Adipocyte (in vitro differentiated cells): ENCODE results near the gene SPDYE16.
"Not testable (repeated sequence)": the region's sequence is repeated elsewhere in the genome, so short reads cannot be mapped to it uniquely, and the experiment has no call there.

Source experiments
- DNase-seq: peaks from one replicate; pipeline ENCODE4 v3.0.0-alpha.2; 2015; ENCODE audit warnings: low read depth
- H3K27me3 ChIP-seq: replicated peaks from 2 replicates; pipeline ENCODE4 v1.7.0; 2013; ENCODE audit warnings: mild to moderate bottlenecking, low read length, moderate library complexity; ENCODE audit not compliant: control insufficient read depth, insufficient read depth
- H3K36me3 ChIP-seq: 2 replicates; pipeline ENCODE4 v1.7.0; 2013; ENCODE audit warnings: low read length, mild to moderate bottlenecking, moderate library complexity; ENCODE audit not compliant: control insufficient read depth, insufficient read depth, severe bottlenecking
- H3K4me1 ChIP-seq: 2 replicates; pipeline ENCODE4 v1.7.0; 2013; ENCODE audit warnings: mild to moderate bottlenecking, low read length, moderate library complexity; ENCODE audit not compliant: control insufficient read depth, insufficient read depth
- H3K4me3 ChIP-seq: 2 replicates; pipeline ENCODE4 v1.7.0; 2013; ENCODE audit warnings: mild to moderate bottlenecking, low read length, moderate library complexity
- H3K9ac ChIP-seq: 2 replicates; pipeline ENCODE4 v1.7.0; 2013; ENCODE audit warnings: mild to moderate bottlenecking, low read length, moderate library complexity
- H3K9me3 ChIP-seq: 2 replicates; pipeline ENCODE4 v1.7.0; 2013; ENCODE audit warnings: mild to moderate bottlenecking, low read length, moderate library complexity; ENCODE audit not compliant: control insufficient read depth

Gene SPDYE16, protein sequence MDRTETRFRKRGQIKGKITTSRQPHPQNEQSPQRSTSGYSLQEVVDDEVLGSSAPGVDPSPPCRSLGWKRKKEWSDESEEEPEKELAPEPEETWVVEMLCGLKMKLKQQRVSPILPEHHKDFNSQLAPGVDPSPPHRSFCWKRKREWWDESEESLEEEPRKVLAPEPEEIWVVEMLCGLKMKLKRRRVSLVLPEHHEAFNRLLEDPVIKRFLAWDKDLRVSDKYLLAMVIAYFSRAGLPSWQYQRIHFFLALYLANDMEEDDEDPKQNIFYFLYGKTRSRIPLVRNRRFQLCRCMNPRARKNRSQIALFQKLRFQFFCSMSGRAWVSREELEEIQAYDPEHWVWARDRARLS

DNA sequence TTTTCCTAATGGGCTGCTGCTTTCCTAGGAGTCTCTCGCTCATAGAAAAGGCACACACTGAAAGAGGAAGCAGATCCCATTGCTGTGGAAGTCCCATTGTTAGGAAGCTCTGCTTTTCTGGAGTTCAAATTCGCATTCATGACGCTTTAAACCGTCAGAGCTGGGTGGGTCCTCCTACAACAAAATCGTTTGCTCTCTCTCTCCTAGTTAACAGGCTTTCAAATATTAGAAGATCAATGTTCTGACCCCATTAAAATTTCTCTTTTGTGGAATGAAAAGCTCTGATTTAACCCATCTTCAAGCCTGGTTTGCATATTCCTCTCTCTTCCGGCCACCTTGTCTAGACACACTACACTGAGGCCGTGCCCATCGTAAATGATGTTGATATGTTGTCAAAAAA is at the start of gene SPDYE16:
Gene SPDYE16, minus strand, starts transcription at position 101 of the 400 bp plus-strand sequence. CDS start 1,838 bp downstream, outside the sequence.
- not testable (repeated sequence) for H3K36me3 ChIP-seq, H3K4me1 ChIP-seq, H3K4me3 ChIP-seq, H3K9ac ChIP-seq, H3K27me3 ChIP-seq, H3K9me3 ChIP-seq, DNase-seq

DNA sequence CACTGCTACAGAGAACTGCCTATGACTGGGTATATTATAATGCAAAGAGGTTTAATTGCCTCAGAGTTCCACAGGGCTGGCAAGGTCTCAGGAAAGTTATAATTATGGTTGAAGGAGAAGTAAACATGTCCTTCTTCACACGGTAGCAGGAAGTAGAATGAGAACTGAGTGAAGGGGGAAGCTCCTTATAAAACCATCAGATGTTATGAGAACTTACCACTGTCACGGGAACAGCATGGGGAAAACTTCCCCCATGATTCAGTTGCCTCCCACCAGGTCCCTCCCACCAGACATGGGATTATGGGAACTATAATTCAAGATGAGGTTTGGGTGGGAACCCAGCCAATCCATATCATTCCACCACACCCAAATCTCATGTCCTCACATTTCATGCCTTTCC is 49.6 kb upstream of the SPDYE16 start:
- not testable (repeated sequence) for H3K9me3 ChIP-seq, H3K9ac ChIP-seq, H3K27me3 ChIP-seq, H3K4me3 ChIP-seq, H3K4me1 ChIP-seq, DNase-seq, H3K36me3 ChIP-seq

DNA sequence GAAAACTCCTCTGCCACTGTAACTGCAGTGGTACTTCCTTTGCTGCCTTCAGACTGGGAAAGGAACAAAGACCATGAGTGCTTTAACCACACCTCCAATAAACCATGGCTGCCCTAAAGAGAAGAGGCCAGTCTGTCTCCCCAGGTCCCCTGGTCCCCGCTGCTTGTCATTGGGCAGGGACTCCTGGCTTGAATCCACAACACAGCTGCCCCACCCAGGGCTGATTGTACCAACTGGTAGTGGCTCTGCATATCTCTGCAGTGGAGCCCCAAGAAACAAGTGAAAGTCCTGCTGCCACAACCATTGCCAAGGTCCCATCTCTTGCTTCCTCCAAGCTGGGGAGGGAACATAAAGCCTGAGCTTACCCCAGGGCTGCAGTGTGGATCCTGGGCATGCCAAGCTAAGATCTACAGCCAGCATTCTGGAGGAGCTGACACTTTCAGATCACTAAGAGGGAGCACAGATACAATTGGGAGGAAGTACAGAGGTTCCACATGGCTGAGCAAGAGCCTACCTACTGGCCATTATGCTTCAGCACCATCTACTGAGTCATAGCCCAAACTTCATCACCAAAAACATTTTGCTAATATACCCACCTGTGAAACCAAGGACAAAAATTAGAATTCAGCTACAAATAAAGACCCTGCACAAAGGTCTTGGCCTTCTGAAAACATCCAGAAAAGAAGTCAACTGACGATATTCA is 48.7 kb upstream of the SPDYE16 start:
- not testable (repeated sequence) for H3K4me1 ChIP-seq, H3K4me3 ChIP-seq, H3K9ac ChIP-seq, H3K27me3 ChIP-seq, H3K36me3 ChIP-seq, H3K9me3 ChIP-seq, DNase-seq

DNA sequence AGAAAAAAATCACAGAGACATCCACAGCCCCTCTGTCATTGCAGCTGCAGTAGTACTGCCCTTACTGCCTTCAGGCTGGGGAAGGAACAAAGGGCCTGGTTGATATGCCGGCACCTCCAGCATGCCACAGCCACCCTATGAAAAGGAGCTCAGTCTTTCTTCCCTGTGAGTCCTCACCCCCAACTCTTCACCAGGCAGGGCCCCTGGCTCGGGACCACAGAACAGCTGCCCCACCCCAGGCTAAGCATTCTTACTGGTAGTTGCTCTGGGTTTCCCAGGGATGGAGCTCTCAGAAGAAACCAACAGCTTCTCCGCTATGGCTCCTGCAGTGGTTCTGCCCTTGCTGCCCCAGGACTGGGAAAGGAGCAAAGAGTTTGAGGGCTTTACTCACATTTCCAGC is 47.9 kb upstream of the SPDYE16 start:
- H3K9me3 ChIP-seq, DNase-seq, H3K27me3 ChIP-seq, H3K4me1 ChIP-seq, H3K4me3 ChIP-seq, H3K36me3 ChIP-seq, H3K9ac ChIP-seq: not testable (repeated sequence)

DNA sequence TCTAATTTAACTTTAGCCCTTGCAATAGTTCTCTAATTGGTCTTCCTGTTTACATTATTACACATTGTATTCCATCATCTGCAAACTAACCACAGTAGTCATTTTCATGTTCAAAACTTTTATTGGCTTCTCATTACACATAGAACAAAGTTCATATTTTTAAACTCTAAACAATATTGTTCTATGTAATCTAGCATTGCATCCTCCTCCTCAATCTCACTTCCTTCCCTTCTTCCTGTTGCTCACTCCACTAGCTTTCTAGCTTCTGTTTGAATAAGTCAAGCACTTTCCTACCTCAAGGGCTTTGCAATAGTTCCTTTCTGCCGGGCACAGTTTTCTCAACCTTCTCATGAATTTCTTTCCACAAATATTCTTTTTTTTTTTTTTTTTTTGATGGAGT is 45.5 kb upstream of the SPDYE16 start:
- not testable (repeated sequence) for H3K4me1 ChIP-seq, H3K9ac ChIP-seq, H3K4me3 ChIP-seq, H3K36me3 ChIP-seq, H3K9me3 ChIP-seq, H3K27me3 ChIP-seq, DNase-seq

DNA sequence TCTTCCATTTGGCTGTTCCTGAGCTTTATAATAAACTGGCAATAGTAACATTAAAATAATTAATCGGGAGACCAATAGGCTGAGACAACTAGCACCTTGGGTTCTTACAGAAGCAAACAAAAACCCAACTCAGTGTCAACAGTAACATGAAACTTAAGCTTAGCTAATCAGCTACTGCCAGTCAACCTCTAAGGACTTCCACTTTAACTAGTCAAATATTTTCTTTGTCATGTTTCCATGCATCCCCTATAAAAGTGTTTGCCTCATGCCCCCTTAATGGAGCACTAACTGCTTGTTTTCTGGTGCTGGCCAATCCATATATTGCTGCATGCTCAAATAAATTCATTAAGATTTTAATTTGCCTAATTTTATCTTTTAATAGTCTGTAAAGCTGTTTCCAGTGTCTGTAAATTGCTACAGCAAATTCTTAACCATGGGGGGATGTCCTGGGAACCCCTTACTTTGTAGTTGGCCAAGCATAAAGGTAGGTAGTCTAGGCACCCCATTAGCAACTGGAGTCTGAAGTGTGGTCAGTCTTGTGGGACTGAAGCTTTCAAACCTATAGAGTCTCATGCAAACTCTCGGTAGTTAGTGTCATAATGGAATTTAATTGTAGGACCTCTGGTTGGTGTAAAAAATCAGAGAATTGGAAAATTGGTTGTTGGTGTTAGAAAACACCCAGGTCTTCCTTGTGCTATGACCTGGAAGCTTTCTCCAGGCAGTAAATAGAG is 43.7 kb upstream of the SPDYE16 start:
- H3K4me1 ChIP-seq = peaks cover 20% of the 10 kb centered on the region
- not testable (repeated sequence) for H3K27me3 ChIP-seq, H3K9ac ChIP-seq, H3K4me3 ChIP-seq, H3K36me3 ChIP-seq, DNase-seq, H3K9me3 ChIP-seq

DNA sequence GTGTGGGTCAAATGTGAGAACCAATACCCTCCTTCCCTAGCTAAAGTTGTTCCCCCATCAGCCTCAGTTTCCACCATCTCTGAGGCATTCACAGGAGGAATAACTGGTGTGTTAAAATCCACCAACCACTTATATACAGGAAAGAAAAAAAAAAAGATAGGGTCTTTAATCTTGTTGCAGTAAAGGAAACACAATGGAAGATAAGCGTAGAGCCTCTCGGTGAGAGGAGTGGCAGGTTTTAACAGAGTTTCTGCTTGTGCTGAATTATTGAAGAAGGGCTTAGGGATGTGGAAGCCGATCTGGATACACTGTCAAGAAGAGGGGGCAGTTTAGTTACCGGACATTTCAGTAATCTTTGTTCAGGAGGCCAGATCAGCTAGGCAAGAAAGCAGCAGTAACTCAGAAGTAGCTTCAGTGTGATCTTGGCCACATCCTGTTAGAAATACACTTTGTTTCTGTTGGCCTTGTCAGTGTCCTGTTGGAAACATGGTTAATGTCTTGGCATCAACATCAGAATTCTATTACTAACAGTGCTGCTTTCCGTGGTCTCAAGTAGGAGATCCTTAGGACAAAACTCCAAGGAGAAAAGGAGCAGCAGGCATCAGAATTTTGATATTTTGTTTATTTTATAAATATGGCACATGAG is 40.7 kb upstream of the SPDYE16 start:
- Histone ChIP-seq H3K9ac (peak overlapping the region; percentile 62), H3K4me1 (peaks cover 22% of the 10 kb centered on the region), H3K4me3 (peak overlapping the region; percentile 63)
- H3K9me3 ChIP-seq, H3K27me3 ChIP-seq, H3K36me3 ChIP-seq: not testable (repeated sequence)
- DNase-seq = peak; percentile 47

DNA sequence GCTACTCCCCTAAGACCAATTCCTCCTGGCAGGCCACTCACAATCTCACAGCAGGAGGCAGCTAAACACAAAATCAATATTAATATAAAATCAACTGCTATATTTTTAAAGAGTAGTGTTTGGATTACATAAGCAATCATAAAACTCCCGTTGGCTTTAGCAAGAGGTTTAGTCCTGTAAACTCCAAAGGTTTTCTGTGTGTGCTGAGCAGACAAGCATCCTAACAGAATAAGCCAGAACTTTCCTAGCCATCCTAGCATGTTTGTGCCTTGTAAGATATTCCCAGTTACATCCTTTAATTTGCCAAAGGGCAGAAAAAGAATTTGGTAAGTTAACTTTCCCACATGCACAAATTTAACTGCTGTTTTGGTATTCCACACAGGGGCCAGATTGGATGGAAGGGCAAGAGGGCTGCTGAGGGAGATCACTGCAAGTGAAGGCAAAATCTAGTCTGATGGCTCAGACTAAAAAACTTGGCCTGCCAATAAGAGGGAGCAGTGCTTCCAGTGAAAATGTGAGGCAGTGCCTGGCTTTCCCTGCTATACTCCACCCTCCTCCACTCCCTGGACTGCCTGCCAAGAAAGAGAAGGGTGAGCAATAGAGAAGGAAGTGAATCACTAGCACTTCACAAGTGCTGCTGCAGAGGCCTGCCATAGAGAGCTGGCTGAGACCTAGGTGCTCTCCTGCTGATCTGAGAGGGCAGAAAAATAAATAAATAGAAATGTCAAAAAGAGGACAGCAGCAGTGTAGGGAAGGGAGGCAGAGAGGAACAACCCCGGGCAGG is 39.9 kb upstream of the SPDYE16 start:
- H3K4me3 ChIP-seq = peak overlapping the region; percentile 63
- peak overlapping the region; percentile 62 for H3K9ac ChIP-seq
- DNase-seq = peak; percentile 84
- H3K27me3 ChIP-seq, H3K36me3 ChIP-seq, H3K9me3 ChIP-seq: not testable (repeated sequence)
- peaks cover 22% of the 10 kb centered on the region for H3K4me1 ChIP-seq

DNA sequence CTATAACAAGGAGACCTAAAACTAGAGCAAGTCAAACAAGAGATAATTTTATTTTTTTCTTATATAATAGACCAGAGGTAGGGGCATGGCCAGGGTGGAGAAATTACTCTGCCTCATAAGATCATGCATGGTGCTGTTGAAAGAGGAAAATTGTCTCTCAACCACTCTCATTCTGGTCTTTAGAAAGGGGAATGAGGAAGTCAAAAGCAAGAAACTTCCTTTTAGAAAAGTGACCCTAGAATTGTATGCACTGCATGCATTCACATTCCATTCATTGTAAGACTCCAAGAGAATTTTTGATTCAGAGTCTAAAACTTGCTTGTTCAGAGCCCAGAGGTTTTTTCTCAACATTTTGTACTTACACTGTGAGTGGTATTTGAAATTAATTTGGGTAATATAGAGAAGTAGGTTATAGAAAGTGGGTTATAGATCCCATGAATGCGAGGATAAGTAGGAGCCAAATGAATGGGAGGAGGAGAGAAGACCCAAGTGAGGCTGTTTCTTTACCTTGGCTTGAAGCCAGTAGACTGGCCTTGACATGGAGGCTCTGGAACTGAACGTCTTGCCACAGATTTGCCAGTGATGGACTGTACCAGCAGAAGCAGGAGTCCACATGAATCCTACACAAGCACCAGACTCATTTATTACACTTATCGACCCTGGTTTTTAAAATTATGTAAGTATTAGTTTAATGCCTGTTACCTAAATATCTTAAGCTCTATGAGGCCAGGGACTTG is 33.0 kb upstream of the SPDYE16 start:
- H3K4me1 ChIP-seq, H3K36me3 ChIP-seq, H3K4me3 ChIP-seq, H3K9me3 ChIP-seq, H3K27me3 ChIP-seq, H3K9ac ChIP-seq: not testable (repeated sequence)
- DNase-seq = peak; percentile 60

DNA sequence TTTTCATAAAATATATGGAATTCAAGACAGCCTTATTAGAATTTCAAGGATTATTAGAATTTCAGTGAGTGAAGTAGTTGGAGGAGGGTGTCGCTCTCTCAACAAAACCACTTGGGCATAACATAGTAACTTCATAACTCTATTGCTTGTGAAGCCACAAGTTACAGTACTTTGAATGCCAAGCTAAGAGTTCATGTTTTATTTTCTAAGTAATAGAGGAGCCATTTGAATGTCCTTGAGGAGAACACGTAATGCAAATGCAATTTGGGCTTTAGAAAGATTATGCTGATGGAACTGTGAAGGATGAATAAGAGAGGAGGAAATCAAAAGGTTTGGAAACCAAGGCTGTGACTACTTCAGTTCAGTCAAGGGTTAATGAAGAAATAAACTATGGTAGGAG is 32.3 kb upstream of the SPDYE16 start:
- not testable (repeated sequence) for H3K4me3 ChIP-seq, H3K27me3 ChIP-seq, H3K4me1 ChIP-seq, H3K9ac ChIP-seq, DNase-seq, H3K9me3 ChIP-seq, H3K36me3 ChIP-seq
